Endothelial cell of umbilical vein (primary cell): ENCODE data around the gene ONECUT2. TPM values are rescaled to one million over a fixed set of nuclear protein-coding genes. Genes with fewer than 3 reads are reported as not detected.

Source experiments
- BruUV-seq: library from RNA; stranded (reverse); fragments of 400-500 nt; replicated peaks from 2 replicates; lab custom pipeline; 2021; lab: Mats Ljungman, UMichigan
- CTCF ChIA-PET: fragments of 300-600, 350-600 bp; sonication (Branson Sonifier 250); formaldehyde crosslinking; loops from one replicate; lab custom pipeline; 2021; ENCODE audit warnings: antibody characterized with exemption, inconsistent platforms; lab: Charles Lee
- POLR2A ChIA-PET: fragments of 300-600, 350-600 bp; sonication (Branson Sonifier 250); formaldehyde crosslinking; loops from one replicate; lab custom pipeline; 2021; ENCODE audit warnings: antibody characterized with exemption, inconsistent platforms; lab: Charles Lee
- DNase-seq: peaks from one replicate; pipeline ENCODE4 v3.0.0-alpha.2; 2011; ENCODE audit warnings: low read depth, low spot score
- FAIRE-seq: peaks from 2 replicates; lab custom pipeline; 2011; peaks lifted over from hg19 to GRCh38; lab: Jason Lieb, UNC
- H2AFZ ChIP-seq: 2 replicates; pipeline ENCODE4 v1.6.0; 2012; ENCODE audit warnings: low read depth, low read length, control low read depth, inconsistent platforms
- H3K27ac ChIP-seq: 2 replicates; pipeline ENCODE4 v1.5.1; 2011; ENCODE audit warnings: low read depth, mild to moderate bottlenecking, control low read depth, low read length, moderate library complexity; ENCODE audit not compliant: insufficient read depth
- H3K27me3 ChIP-seq, 2 experiments: 2 replicates each; pipeline versions ENCODE4 v1.6.0 to v1.6.1; 2011; ENCODE audit warnings: low read length in 2 of 2, mixed read lengths in 1 of 2; ENCODE audit not compliant: control insufficient read depth in 2 of 2, insufficient read depth in 2 of 2
- H3K36me3 ChIP-seq, 2 experiments: 2 replicates in 1 of 2; 3 replicates in 1 of 2; pipeline ENCODE4 v1.5.1; 2011; ENCODE audit warnings: low read length in 2 of 2, mild to moderate bottlenecking in 1 of 2, moderate library complexity in 1 of 2; ENCODE audit not compliant: control insufficient read depth in 2 of 2, insufficient read depth in 2 of 2; ENCODE audit errors: extremely low read depth in 1 of 2
- H3K4me1 ChIP-seq: 3 replicates; pipeline ENCODE4 v1.5.1; 2011; ENCODE audit warnings: mild to moderate bottlenecking, low read length; ENCODE audit not compliant: control insufficient read depth, insufficient read depth; ENCODE audit errors: extremely low read depth
- H3K4me2 ChIP-seq: 2 replicates; pipeline ENCODE4 v1.6.1; 2011; ENCODE audit warnings: low read length, control low read depth, mixed read lengths; ENCODE audit not compliant: insufficient read depth
- H3K4me3 ChIP-seq, 3 experiments: fragments of 200-600 bp in 1 of 3; sonication (generic), shearing (Covaris generic) in 1 of 3; replicated peaks in 1 of 3; 2 replicates each; pipeline ENCODE4 v1.5.1; 2011 to 2016; ENCODE audit warnings: control low read depth in 3 of 3, low read length in 3 of 3, mild to moderate bottlenecking in 2 of 3, inconsistent platforms in 1 of 3, low read depth in 1 of 3, moderate library complexity in 1 of 3; ENCODE audit not compliant: insufficient read depth in 1 of 3
- H3K79me2 ChIP-seq: 2 replicates; pipeline ENCODE4 v1.6.0; 2012; ENCODE audit warnings: low read length, inconsistent platforms; ENCODE audit not compliant: control insufficient read depth, insufficient read depth
- H3K9ac ChIP-seq: replicated peaks from 2 replicates; pipeline ENCODE3; 2011; ENCODE audit warnings: low read length, control low read depth; ENCODE audit not compliant: insufficient read depth; ENCODE audit errors: extremely low read depth
- H3K9me1 ChIP-seq: replicated peaks from 3 replicates; pipeline ENCODE4 v1.6.0; 2011; ENCODE audit warnings: mild to moderate bottlenecking, low read length; ENCODE audit not compliant: control insufficient read depth, insufficient read depth; ENCODE audit errors: extremely low read depth
- H3K9me3 ChIP-seq: replicated peaks from 2 replicates; pipeline ENCODE4 v1.5.1; 2012; ENCODE audit warnings: low read length, inconsistent platforms; ENCODE audit not compliant: control insufficient read depth, insufficient read depth
- H4K20me1 ChIP-seq: replicated peaks from 2 replicates; pipeline ENCODE3; 2011; ENCODE audit warnings: mild to moderate bottlenecking, low read length; ENCODE audit not compliant: control insufficient read depth, insufficient read depth; ENCODE audit errors: extremely low read depth
- FOS ChIP-seq: IDR thresholded peaks from 2 replicates; pipeline ENCODE4 v1.6.1; 2011; ENCODE audit warnings: mild to moderate bottlenecking, low read length, moderate library complexity, borderline replicate concordance; ENCODE audit not compliant: insufficient read depth
- GATA2 ChIP-seq: IDR thresholded peaks from 2 replicates; pipeline ENCODE4 v1.7.0; 2011; ENCODE audit warnings: low read depth, mild to moderate bottlenecking, moderate library complexity, mixed read lengths, low read length; ENCODE audit not compliant: insufficient read length, insufficient read depth
- JUN ChIP-seq: IDR thresholded peaks from 2 replicates; pipeline ENCODE4 v1.6.1; 2011; ENCODE audit warnings: borderline replicate concordance, low read depth; ENCODE audit not compliant: insufficient read length, insufficient read depth
- MYC ChIP-seq: IDR thresholded peaks from one replicate; pipeline ENCODE4 v1.6.1; 2011; ENCODE audit warnings: mild to moderate bottlenecking, low read depth, low read length
- POLR2A ChIP-seq: IDR thresholded peaks from 2 replicates; pipeline ENCODE4 v1.6.1; 2012; ENCODE audit warnings: low read depth, mild to moderate bottlenecking, control low read depth, low read length
- POLR2AphosphoS5 ChIP-seq: IDR thresholded peaks from 2 replicates; pipeline ENCODE4 v1.6.1; 2012; ENCODE audit warnings: low read depth, mild to moderate bottlenecking, control low read depth, low read length, moderate library complexity; ENCODE audit not compliant: insufficient read depth
- dilution Hi-C: fragments of 300-500 bp; cut with MboI; formaldehyde crosslinking; loops from one replicate; pipeline ENCODE4 v1.15.0; 2019; ENCODE audit warnings: low sequenced_read_pairs; ENCODE audit not compliant: extremely low pct_ligation_motif_present
- intact Hi-C: fragments of 100-400 bp; cut with micrococcal nuclease; formaldehyde crosslinking; loops from one replicate; pipeline ENCODE4 v1.10.0; 2022
- polyA plus RNA-seq, 4 experiments: library from polyadenylated mRNA; depleted of rRNA in 3 of 4; stranded (reverse) in 3 of 4; unstranded in 1 of 4; fragments of >200 nt; gene quantifications; 2 replicates each; pipeline versions ENCODE4 v1.2.1 to v1.2.3, GENCODE V29; 2011 to 2012; ENCODE audit warnings: missing spikeins in 1 of 4
- total RNA-seq: library from RNA; stranded (reverse); gene quantifications from 2 replicates; pipeline ENCODE4 v1.2.3, GENCODE V29; 2021
- TF ChIP-seq, protein P1 (sequence below): IDR thresholded peaks from 2 replicates; pipeline ENCODE4 v1.6.1; 2011; ENCODE audit not compliant: insufficient read depth, insufficient read length
- TF ChIP-seq, protein P2 (sequence below), 2 donors: IDR thresholded peaks; 1 replicate in 1 of 2; 2 replicates in 1 of 2; pipeline ENCODE4 v1.5.1; 2011; ENCODE audit warnings: low read length in 2 of 2, mild to moderate bottlenecking in 2 of 2, moderate library complexity in 2 of 2, control low read depth in 1 of 2, inconsistent platforms in 1 of 2, low read depth in 1 of 2; ENCODE audit not compliant: insufficient read depth in 1 of 2; ENCODE audit errors: extremely low read depth in 1 of 2

ONECUT2 gene
- total and polyA plus RNA-seq, 2 donors (not counting 3 experiments of a cell fraction or from before 2014, with no cell fraction given) = 0.01 to 0.62 TPM

DNA sequence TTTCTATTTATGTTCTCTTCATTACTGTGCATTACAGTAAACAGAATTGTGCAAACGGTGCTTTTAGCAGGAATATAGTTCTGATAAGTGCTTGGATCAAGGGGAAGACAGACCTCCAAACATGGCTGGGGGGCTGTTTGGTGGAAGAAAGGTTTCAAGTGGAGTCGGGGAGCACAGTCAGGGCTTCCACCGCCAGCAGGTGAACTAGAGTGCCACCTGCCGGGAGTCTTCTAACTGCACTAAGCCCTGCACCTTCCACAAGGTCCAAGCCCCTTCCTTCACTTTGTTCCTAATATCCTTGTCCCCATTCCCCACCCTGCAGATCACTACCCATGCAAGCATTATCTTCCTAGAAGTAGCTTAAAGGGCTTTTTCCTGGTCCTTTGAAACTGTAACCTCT lies 11.1 kb downstream of the ONECUT2 start:
- dilution Hi-C loops = no loop called here

More for the DNA sequence above, 11.1 kb downstream of the ONECUT2 start:
- Histone ChIP-seq H3K9ac (no peak overlapping the region), H3K27me3 (peaks cover 30 to 39% of the 10 kb centered on the region in 2 experiments), H3K9me3 (no peaks in the 10 kb centered on the region), H3K4me2 (no peak overlapping the region), H3K36me3 (no peaks in the 10 kb centered on the region), H4K20me1 (no peaks in the 10 kb centered on the region), H2AFZ (no peak overlapping the region), H3K4me1 (no peaks in the 10 kb centered on the region), H3K27ac (no peak overlapping the region), H3K9me1 (no peaks in the 10 kb centered on the region), H3K4me3 (no peak overlapping the region), H3K79me2 (no peaks in the 10 kb centered on the region)
- no peak for TF ChIP-seq MYC
- TF ChIP-seq FOS = no peak
- TF ChIP-seq, protein P1, sequence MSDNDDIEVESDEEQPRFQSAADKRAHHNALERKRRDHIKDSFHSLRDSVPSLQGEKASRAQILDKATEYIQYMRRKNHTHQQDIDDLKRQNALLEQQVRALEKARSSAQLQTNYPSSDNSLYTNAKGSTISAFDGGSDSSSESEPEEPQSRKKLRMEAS = no peak
- TF ChIP-seq GATA2 = no peak
- TF ChIP-seq, protein P2, sequence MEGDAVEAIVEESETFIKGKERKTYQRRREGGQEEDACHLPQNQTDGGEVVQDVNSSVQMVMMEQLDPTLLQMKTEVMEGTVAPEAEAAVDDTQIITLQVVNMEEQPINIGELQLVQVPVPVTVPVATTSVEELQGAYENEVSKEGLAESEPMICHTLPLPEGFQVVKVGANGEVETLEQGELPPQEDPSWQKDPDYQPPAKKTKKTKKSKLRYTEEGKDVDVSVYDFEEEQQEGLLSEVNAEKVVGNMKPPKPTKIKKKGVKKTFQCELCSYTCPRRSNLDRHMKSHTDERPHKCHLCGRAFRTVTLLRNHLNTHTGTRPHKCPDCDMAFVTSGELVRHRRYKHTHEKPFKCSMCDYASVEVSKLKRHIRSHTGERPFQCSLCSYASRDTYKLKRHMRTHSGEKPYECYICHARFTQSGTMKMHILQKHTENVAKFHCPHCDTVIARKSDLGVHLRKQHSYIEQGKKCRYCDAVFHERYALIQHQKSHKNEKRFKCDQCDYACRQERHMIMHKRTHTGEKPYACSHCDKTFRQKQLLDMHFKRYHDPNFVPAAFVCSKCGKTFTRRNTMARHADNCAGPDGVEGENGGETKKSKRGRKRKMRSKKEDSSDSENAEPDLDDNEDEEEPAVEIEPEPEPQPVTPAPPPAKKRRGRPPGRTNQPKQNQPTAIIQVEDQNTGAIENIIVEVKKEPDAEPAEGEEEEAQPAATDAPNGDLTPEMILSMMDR (IDR thresholded peaks at IDR 0.05; ENCODE audit: extremely low read depth in 1 of 2, insufficient read depth in 1 of 2, low read depth in 1 of 2, low read length in 2 of 2) = peak; percentile 48 to 76
- no peak for TF ChIP-seq POLR2A
- no peak for TF ChIP-seq POLR2AphosphoS5
- no peak for TF ChIP-seq JUN
- intact Hi-C loops = loop anchor here (1.0 kb wide), 2 partner anchors 657 to 698 kb away; no protein-coding TSS in a partner anchor
- ChIA-PET CTCF (interaction anchor here (1.0 to 1.9 kb wide), 6 partner anchors 16 to 744 kb away, joined by 3 to 13 read pairs (median 6); no protein-coding TSS in a partner anchor), POLR2A (no interaction called here)
- BruUV-seq = no TSS peak
- peak; percentile 61 for FAIRE-seq
- no peak for DNase-seq
